GM12878 (cell line): Measurements from ENCODE around the gene ZNF513. TPM values are rescaled to one million over a fixed set of nuclear protein-coding genes. Genes with fewer than 3 reads are reported as not detected.
A peak's percentile ranks its signal among the peaks of the same experiment; 100 is the strongest.

Source experiments
- ATAC-seq: fragments of 200-7000 bp; cut with Tn5 transposase; 3 replicates; pipeline ENCODE4 v1.9.1; 2020; ENCODE audit warnings: mild to moderate bottlenecking, moderate library complexity
- BruUV-seq: library from RNA; stranded (reverse); fragments of 400-500 nt; replicated peaks from 2 replicates; lab custom pipeline; 2021; lab: Mats Ljungman, UMichigan
- CTCF ChIA-PET: fragments of 300-600 bp; sonication (Branson Sonifier 250); formaldehyde crosslinking; extraction: SDS; loops from one replicate; lab custom pipeline; 2021; ENCODE audit warnings: inconsistent platforms; lab: Yijun Ruan, JAX
- POLR2A ChIA-PET: fragments of 350-600 bp; formaldehyde crosslinking; extraction: SDS; loops from one replicate; lab custom pipeline; 2021; ENCODE audit warnings: inconsistent platforms; lab: Charles Lee
- RAD21 ChIA-PET: fragments of 300-600 bp; sonication (Branson Sonifier 250); formaldehyde crosslinking; loops from one replicate; lab custom pipeline; 2023; ENCODE audit warnings: antibody characterized with exemption; ENCODE audit not compliant: unreplicated experiment; lab: Charles Lee
- SMC1A ChIA-PET: fragments of 300-600 bp; sonication (Branson Sonifier 250); formaldehyde crosslinking; loops from one replicate; lab custom pipeline; 2023; ENCODE audit not compliant: unreplicated experiment, uncharacterized antibody; lab: Charles Lee
- DNase-seq: peaks from one replicate; pipeline ENCODE4 v3.0.0-alpha.2; 2011; ENCODE audit warnings: low read depth, low spot score
- FAIRE-seq: peaks from 3 replicates; lab custom pipeline; 2011; peaks lifted over from hg19 to GRCh38; lab: Jason Lieb, UNC
- H2AFZ ChIP-seq: 2 replicates; pipeline ENCODE4 v1.6.0; 2011; ENCODE audit warnings: low read depth, low read length, control low read depth; ENCODE audit not compliant: control insufficient read depth
- H3K27ac ChIP-seq: 2 replicates; pipeline ENCODE4 v1.5.1; 2011; ENCODE audit warnings: control low read depth; ENCODE audit not compliant: control insufficient read depth, insufficient read depth
- H3K27me3 ChIP-seq, 2 experiments: replicated peaks in 1 of 2; 2 replicates each; pipeline versions ENCODE4 v1.6.0 to v1.6.1; 2011; ENCODE audit warnings: low read length in 1 of 2; ENCODE audit not compliant: control insufficient read depth in 2 of 2, insufficient read depth in 2 of 2
- H3K36me3 ChIP-seq, 2 experiments: 2 replicates each; pipeline ENCODE4 v1.5.1; 2011; ENCODE audit warnings: low read length in 1 of 2; ENCODE audit not compliant: control insufficient read depth in 2 of 2, insufficient read depth in 2 of 2
- H3K4me1 ChIP-seq: 2 replicates; pipeline ENCODE4 v1.6.1; 2011; ENCODE audit warnings: mild to moderate bottlenecking, low read length, moderate library complexity, mixed read lengths; ENCODE audit not compliant: control insufficient read depth, insufficient read depth
- H3K4me2 ChIP-seq: 2 replicates; pipeline ENCODE4 v1.6.0; 2011; ENCODE audit warnings: control low read depth; ENCODE audit not compliant: control insufficient read depth, insufficient read depth
- H3K4me3 ChIP-seq: fragments of 200-600 bp; sonication (generic); 2 replicates; pipeline ENCODE4 v1.5.1; 2016
- H3K79me2 ChIP-seq: 2 replicates; pipeline ENCODE4 v1.6.0; 2011; ENCODE audit warnings: low read length; ENCODE audit not compliant: control insufficient read depth, insufficient read depth
- H3K9ac ChIP-seq: 2 replicates; pipeline ENCODE4 v1.8.0; 2011; ENCODE audit warnings: low read length, control low read depth, mixed read lengths; ENCODE audit not compliant: control insufficient read depth, insufficient read depth
- H3K9me3 ChIP-seq: replicated peaks from 3 replicates; pipeline ENCODE4 v1.5.1; 2011; ENCODE audit warnings: mild to moderate bottlenecking, low read length; ENCODE audit not compliant: control insufficient read depth, insufficient read depth
- H4K20me1 ChIP-seq: 2 replicates; pipeline ENCODE4 v1.6.0; 2011; ENCODE audit not compliant: control insufficient read depth, insufficient read depth
- BACH1 ChIP-seq: fragments of 450-650 bp; IDR thresholded peaks from 2 replicates; pipeline ENCODE4 v1.6.1; 2017; ENCODE audit warnings: mild to moderate bottlenecking, borderline replicate concordance
- BHLHE40 ChIP-seq, 2 experiments: fragments of 450-650 bp in 1 of 2; IDR thresholded peaks; 2 replicates each; pipeline ENCODE4 v1.6.1; 2011 to 2017; ENCODE audit warnings: low read depth in 2 of 2, borderline replicate concordance in 1 of 2, improper control_type of control experiment in 1 of 2, low read length in 1 of 2, mild to moderate bottlenecking in 1 of 2
- CTCF ChIP-seq, 3 experiments: IDR thresholded peaks in 2 of 3; conservative IDR thresholded peaks in 1 of 3; 2 replicates each; pipeline ENCODE4 v1.5.1; 2011; ENCODE audit warnings: low read depth in 3 of 3, low read length in 3 of 3, mild to moderate bottlenecking in 3 of 3, control low read depth in 2 of 3, moderate library complexity in 2 of 3, inconsistent platforms in 1 of 3, mixed read lengths in 1 of 3; ENCODE audit not compliant: control insufficient read depth in 2 of 3, insufficient read depth in 1 of 3; ENCODE audit errors: extremely low read depth in 1 of 3
- FOS ChIP-seq: IDR thresholded peaks from 3 replicates; pipeline ENCODE4 v1.6.1; 2011; ENCODE audit warnings: borderline replicate concordance; ENCODE audit not compliant: insufficient read length; ENCODE audit errors: extremely low read depth
- GABPA ChIP-seq: IDR thresholded peaks from 2 replicates; pipeline ENCODE4 v1.6.1; 2014; ENCODE audit warnings: antibody characterized with exemption, low read depth, mild to moderate bottlenecking, inconsistent platforms
- HDAC2 ChIP-seq: fragments of 200-600 bp; sonication (generic); IDR thresholded peaks from 2 replicates; pipeline ENCODE4 v1.6.1; 2017
- IKZF2 ChIP-seq, 2 experiments: fragments of 450-650 bp; IDR thresholded peaks; 2 replicates each; pipeline ENCODE4 v1.6.1; 2017; ENCODE audit warnings: mild to moderate bottlenecking in 2 of 2, moderate library complexity in 2 of 2
- IRF3 ChIP-seq: fragments of 450-650 bp; IDR thresholded peaks from 2 replicates; pipeline ENCODE4 v1.6.1; 2014; ENCODE audit warnings: mild to moderate bottlenecking
- KDM1A ChIP-seq: fragments of 200-600 bp; sonication (generic); IDR thresholded peaks from 2 replicates; pipeline ENCODE4 v1.6.1; 2016; ENCODE audit warnings: borderline replicate concordance
- MAX ChIP-seq: IDR thresholded peaks from 2 replicates; pipeline ENCODE4 v1.6.1; 2012; ENCODE audit warnings: low read depth, low read length, improper control_type of control experiment
- NR2C1 ChIP-seq: fragments of 450-650 bp; IDR thresholded peaks from 2 replicates; pipeline ENCODE4 v1.6.1; 2017; ENCODE audit warnings: antibody characterized with exemption, mild to moderate bottlenecking, moderate library complexity
- POLR2A ChIP-seq: IDR thresholded peaks from 2 replicates; pipeline ENCODE4 v1.6.1; 2011; ENCODE audit warnings: low read depth, mild to moderate bottlenecking, low read length
- POLR2AphosphoS2 ChIP-seq: IDR thresholded peaks from 2 replicates; pipeline ENCODE4 v1.6.1; 2011; ENCODE audit warnings: low read depth, mild to moderate bottlenecking, low read length, improper control_type of control experiment, moderate library complexity
- POLR2AphosphoS5 ChIP-seq: IDR thresholded peaks from 2 replicates; pipeline ENCODE4 v1.6.1; 2011; ENCODE audit warnings: mild to moderate bottlenecking, low read length, inconsistent platforms
- RAD21 ChIP-seq: IDR thresholded peaks from 2 replicates; pipeline ENCODE4 v1.6.1; 2011; ENCODE audit warnings: mild to moderate bottlenecking, low read depth, low read length, moderate library complexity; ENCODE audit not compliant: insufficient read depth
- RBBP5 ChIP-seq: fragments of 200-600 bp; sonication (generic); conservative IDR thresholded peaks from 2 replicates; pipeline ENCODE4 v1.6.1; 2016
- RFX5 ChIP-seq: IDR thresholded peaks from 2 replicates; pipeline ENCODE4 v1.6.1; 2011; ENCODE audit warnings: low read depth, low read length, improper control_type of control experiment
- RUNX3 ChIP-seq: IDR thresholded peaks from 2 replicates; pipeline ENCODE4 v1.6.1; 2012; ENCODE audit warnings: low read length, inconsistent platforms
- SMARCA5 ChIP-seq: fragments of 450-650 bp; IDR thresholded peaks from 2 replicates; pipeline ENCODE4 v1.6.1; 2017; ENCODE audit warnings: mild to moderate bottlenecking
- SRF ChIP-seq, 2 experiments: IDR thresholded peaks; 2 replicates each; pipeline ENCODE4 v1.6.1; 2011; ENCODE audit warnings: low read depth in 2 of 2, low read length in 2 of 2, mild to moderate bottlenecking in 1 of 2, moderate library complexity in 1 of 2
- TBL1XR1 ChIP-seq: IDR thresholded peaks from 2 replicates; pipeline ENCODE4 v1.6.1; 2012; ENCODE audit warnings: low read depth, low read length, improper control_type of control experiment
- TCF12 ChIP-seq: IDR thresholded peaks from 2 replicates; pipeline ENCODE4 v1.6.1; 2011; ENCODE audit warnings: low read depth, mild to moderate bottlenecking, low read length
- TCF7 ChIP-seq: IDR thresholded peaks from 2 replicates; pipeline ENCODE4 v1.6.1; 2014; ENCODE audit warnings: antibody characterized with exemption, borderline replicate concordance
- ZNF384 ChIP-seq: IDR thresholded peaks from 2 replicates; pipeline ENCODE4 v1.6.1; 2012; ENCODE audit warnings: low read depth, mild to moderate bottlenecking, low read length, improper control_type of control experiment, borderline replicate concordance
- WGBS: methylation state at CpG from one replicate; pipeline ENCODE4 v1.1.6; 2016; ENCODE audit warnings: low lambda C conversion rate; ENCODE audit not compliant: insufficient replicate concordance, insufficient coverage; ENCODE audit errors: missing lambda C conversion rate; 5-methylcytosine and 5-hydroxymethylcytosine counted together
- in situ Hi-C: fragments of 300-500 bp; cut with MboI; formaldehyde crosslinking; loops from 9 replicates; pipeline ENCODE4 v1.14.3; 2018; ENCODE audit warnings: mixed read lengths
- intact Hi-C: fragments of 100-400 bp; cut with micrococcal nuclease; formaldehyde crosslinking; loops from one replicate; pipeline ENCODE4 v1.14.2; 2022; ENCODE audit not compliant: unreplicated experiment
- polyA plus RNA-seq, 11 experiments: library from polyadenylated mRNA; depleted of rRNA in 4 of 11; unstranded in 6 of 11; stranded (reverse) in 5 of 11; fragments of >200 nt; fragmentation: Nextera tagmentation in 4 of 11; fragmentation: Illumina TruSeq in 1 of 11; extraction: Ambion mirVana in 4 of 11; extraction: Trizol in 1 of 11; gene quantifications; 1 replicate in 1 of 11; 2 replicates in 10 of 11; pipeline versions ENCODE4 v1.2.1 to v1.2.3, GENCODE V29; 2011 to 2016; ENCODE audit warnings: inconsistent platforms in 2 of 11, missing spikeins in 2 of 11, low read depth in 1 of 11
- total RNA-seq, 4 experiments: library from RNA; depleted of rRNA in 3 of 4; stranded (reverse); fragments of >200 nt in 3 of 4; fragmentation: Illumina TruSeq in 1 of 4; extraction: Trizol in 1 of 4; gene quantifications; 2 replicates each; pipeline versions ENCODE4 v1.2.1 to v1.2.3, GENCODE V29; 2013 to 2021

ZNF513 gene
- total and polyA plus RNA-seq, 10 of the 15 experiments (the other 5 are each of a cell fraction or from before 2014, with no cell fraction given): 0.06 to 16.4 (median 5.6) TPM

GRCh38 chr2:27378096-27378808, 2.3 kb downstream of the ZNF513 start:
- POLR2A ChIA-PET: interaction anchor here (0.6 to 1.2 kb wide), 2 partner anchors 31 to 320 kb away, joined by 4 read pairs; partner anchors contain the start of gene PPM1G
- TF ChIP-seq FOS (no peak), RBBP5 (no peak), BHLHE40 (IDR thresholded peaks at IDR 0.05; ENCODE audit: borderline replicate concordance in 1 of 2, low read depth in 2 of 2, low read length in 1 of 2) (no peak), RFX5 (no peak), HDAC2 (no peak), POLR2AphosphoS5 (peak; percentile 9; the same call in 1 of the 2 replicates), SMARCA5 (no peak), TCF7 (no peak), TBL1XR1 (no peak), KDM1A (no peak), IRF3 (no peak), CTCF (IDR thresholded peaks at IDR 0.05 in 2 of 3, conservative IDR thresholded peaks at IDR 0.05 in 1 of 3; ENCODE audit: control insufficient read depth in 2 of 3, extremely low read depth in 1 of 3, insufficient read depth in 1 of 3, low read depth in 3 of 3, low read length in 3 of 3) (peak in 2 of 3 experiments; percentile 6 to 24; a peak in 1 of 6 replicates), TCF12 (no peak), NR2C1 (no peak), RUNX3 (no peak), POLR2A (peak; percentile 84), SRF (IDR thresholded peaks at IDR 0.05; ENCODE audit: low read depth in 2 of 2, low read length in 2 of 2) (no peak), RAD21 (peak; percentile 19; the same call in 1 of the 2 replicates), IKZF2 (IDR thresholded peaks at IDR 0.05) (no peak), POLR2AphosphoS2 (0 out of 2 replicates have a peak, but pooled peaks have one; percentile 42), GABPA (no peak), ZNF384 (no peak), BACH1 (no peak), MAX (no peak)

More at GRCh38 chr2:27378096-27378808, 2.3 kb downstream of the ZNF513 start:
- DNase-seq: no peak
- FAIRE-seq: no peak
- H3K27ac ChIP-seq: no peak overlapping the region
- H3K27me3 ChIP-seq: no peaks in the 10 kb centered on the region
- 90% methylated on average over 27 of the region's 29 CpGs for WGBS
- no peak for ATAC-seq
- ChIA-PET CTCF (interaction anchor here (1.4 to 2.8 kb wide), 2 partner anchors 51 to 53 kb away, joined by 3 to 14 read pairs; partner anchors contain the start of gene NRBP1), RAD21 (no interaction called here), SMC1A (interaction anchor here (1.3 kb wide), 1 partner anchor 9 kb away, joined by 3 read pairs; the partner anchor contains the start of gene EIF2B4)
- H3K4me1 ChIP-seq: peaks cover 9% of the 10 kb centered on the region; the same call in 1 of the 2 replicates
- H3K4me2 ChIP-seq: no peak overlapping the region
- H3K9ac ChIP-seq: no peak overlapping the region
- in situ Hi-C loops (no loop called here), intact Hi-C loops (no loop called here)
- H3K9me3 ChIP-seq: no peaks in the 10 kb centered on the region
- peaks cover 15% of the 10 kb centered on the region for H3K79me2 ChIP-seq
- H2AFZ ChIP-seq: no peak overlapping the region
- BruUV-seq: no TSS peak
- H3K4me3 ChIP-seq: no peak overlapping the region
- no peaks in the 10 kb centered on the region; the same call in 1 of the 2 replicates for H4K20me1 ChIP-seq
- H3K36me3 ChIP-seq: peaks cover 34 to 41% of the 10 kb centered on the region in 2 experiments
